GM19452 (cell line): ENCODE results near the gene NOP53.
"Not testable (repeated sequence)": the region's sequence is repeated elsewhere in the genome, so short reads cannot be mapped to it uniquely, and the experiment has no call there.

Experiments
- ATAC-seq: cut with Tn5 transposase; IDR thresholded peaks from one replicate; pipeline ENCODE4 v1.9.1; 2021; ENCODE audit not compliant: unreplicated experiment

Gene NOP53

DNA sequence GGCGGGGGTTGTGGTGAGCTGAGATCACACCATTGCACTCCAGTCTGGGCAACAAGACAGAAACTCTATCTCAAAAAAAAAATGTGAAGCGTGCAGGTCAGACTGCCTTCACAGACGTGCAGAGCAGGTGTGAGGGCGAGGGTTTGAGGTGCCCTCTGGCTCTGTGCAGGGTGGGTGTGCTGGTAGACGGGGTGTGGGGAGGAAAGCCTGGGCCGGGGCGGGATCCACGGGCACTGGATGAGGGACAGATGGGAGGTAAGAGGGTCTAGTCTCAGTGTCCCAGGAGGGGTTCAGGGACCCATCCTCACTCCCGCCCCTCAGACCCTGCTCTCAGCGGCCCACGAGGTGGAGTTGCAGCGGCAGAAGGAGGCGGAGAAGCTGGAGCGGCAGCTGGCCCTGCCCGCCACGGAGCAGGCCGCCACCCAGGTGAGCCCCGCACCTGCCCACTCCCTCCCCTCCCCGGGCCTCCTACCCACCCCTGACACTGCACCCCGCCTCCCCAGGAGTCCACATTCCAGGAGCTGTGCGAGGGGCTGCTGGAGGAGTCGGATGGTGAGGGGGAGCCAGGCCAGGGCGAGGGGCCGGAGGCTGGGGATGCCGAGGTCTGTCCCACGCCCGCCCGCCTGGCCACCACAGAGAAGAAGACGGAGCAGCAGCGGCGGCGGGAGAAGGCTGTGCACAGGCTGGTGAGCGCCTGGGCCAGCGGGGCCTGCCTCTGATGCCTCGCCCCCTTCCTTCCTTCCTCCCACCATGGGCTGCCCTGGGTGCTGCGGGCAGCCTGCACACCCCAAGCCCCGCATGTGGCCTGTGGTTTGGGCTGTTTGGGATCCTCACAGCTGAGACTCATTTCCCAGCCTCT, 9.1 kb downstream of the NOP53 start:
- ATAC-seq: no peak

GRCh38 chr19:47755065-47755761, 9.9 kb downstream of the NOP53 start:
- no peak for ATAC-seq

DNA sequence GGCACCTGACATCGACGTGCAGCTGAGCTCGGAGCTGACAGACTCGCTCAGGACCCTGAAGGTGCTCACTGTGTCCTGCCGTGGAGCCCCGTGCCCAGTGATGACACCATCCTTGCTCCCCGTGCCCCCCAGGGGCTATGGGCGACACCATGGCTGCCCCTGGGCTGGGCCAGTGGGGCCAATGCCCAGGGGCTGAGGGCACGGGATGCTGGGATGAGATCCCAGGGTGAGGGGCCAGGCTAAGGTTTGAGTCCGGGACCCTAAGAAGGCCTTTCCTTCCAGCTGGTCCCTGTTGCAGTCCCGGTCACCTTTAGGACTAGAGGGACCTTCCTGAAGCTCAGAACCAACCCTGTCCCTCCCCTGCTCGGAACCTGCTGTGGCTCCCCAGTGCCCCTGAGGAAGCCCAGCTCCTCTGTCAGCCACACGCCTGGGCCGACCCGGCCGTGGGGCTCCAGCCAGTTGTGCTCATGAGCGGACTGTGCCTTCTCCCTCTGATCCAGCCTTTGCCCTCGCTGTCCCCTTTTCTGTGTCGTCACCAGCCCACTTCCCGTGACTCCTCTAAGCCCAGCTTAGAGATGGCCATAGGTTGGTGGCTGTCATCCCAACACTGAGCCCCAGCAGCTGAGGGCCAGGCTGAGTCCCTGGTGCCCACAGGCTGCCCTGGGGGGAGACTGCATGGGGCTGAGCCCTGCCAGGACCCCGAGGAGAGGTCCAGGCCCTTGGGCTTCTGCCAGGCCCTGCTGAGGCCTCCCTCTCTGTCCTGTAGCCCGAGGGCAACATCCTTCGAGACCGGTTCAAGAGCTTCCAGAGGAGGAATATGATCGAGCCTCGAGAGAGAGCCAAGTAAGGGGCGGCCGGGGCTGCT, 10.6 kb downstream of the NOP53 start:
- ATAC-seq: no peak

GRCh38 chr19:47756627-47756929, 11.2 kb downstream of the NOP53 start:
- no peak for ATAC-seq

GRCh38 chr19:47756953-47757608, 11.7 kb downstream of the NOP53 start:
- ATAC-seq: no peak

GRCh38 chr19:47757617-47758442, 12.5 kb downstream of the NOP53 start:
- no peak for ATAC-seq

- ATAC-seq: no peak
Measured at GRCh38 chr19:47758443-47758804, 13.1 kb downstream of the NOP53 start.

GRCh38 chr19:47760632-47760999, 15.3 kb downstream of the NOP53 start:
- ATAC-seq: no peak

GRCh38 chr19:47761566-47761965, 16.2 kb downstream of the NOP53 start:
- ATAC-seq: no peak

DNA sequence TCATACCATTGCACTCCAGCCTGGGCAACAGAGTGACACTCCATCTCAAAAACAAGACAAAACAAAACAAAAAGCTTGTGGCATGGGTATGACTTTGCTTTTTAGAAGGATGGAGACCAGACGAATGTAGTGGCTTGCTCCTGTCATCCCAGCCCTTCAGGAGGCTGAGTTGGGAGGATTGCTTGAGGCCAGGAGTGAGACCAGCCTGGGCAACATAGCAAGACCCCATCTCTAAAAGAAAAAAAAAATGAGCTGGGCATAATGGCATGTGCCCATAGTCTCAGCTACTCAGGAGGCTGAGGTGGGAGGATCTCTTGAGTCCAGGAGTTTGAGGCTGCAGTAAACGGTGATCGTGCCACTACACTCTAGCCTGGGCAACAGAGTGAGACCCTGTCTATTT, 16.8 kb downstream of the NOP53 start:
- ATAC-seq: no peak

- ATAC-seq: no peak
Measured at GRCh38 chr19:47762615-47763308, 17.4 kb downstream of the NOP53 start.

GRCh38 chr19:47764705-47765104, 19.4 kb downstream of the NOP53 start:
- not testable (repeated sequence) for ATAC-seq

GRCh38 chr19:47765523-47766358, 20.4 kb downstream of the NOP53 start:
- no peak for ATAC-seq

GRCh38 chr19:47766359-47766620, 20.9 kb downstream of the NOP53 start:
- no peak for ATAC-seq

DNA sequence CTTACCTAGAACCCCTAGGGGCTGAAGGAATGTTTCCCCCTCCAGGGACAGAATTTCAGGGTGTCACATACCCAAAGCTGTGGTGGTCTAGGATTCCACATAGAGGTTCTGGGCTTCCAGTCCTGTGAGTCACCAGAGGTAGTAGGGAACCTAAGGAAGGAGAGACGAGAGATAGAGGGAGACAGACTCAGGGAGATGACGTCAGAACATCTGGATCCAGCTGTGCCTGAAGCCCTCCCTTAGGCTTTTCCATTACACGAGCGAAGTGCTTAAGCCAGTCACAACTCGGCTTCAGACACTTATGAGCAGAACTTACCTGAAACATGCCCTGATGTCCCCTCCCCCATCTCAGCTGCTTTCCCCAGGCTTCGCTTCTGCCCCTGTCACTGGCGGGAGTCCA, 21.3 kb downstream of the NOP53 start:
- ATAC-seq: no peak

- ATAC-seq: no peak
Measured at GRCh38 chr19:47767349-47767748, 22.0 kb downstream of the NOP53 start.

DNA sequence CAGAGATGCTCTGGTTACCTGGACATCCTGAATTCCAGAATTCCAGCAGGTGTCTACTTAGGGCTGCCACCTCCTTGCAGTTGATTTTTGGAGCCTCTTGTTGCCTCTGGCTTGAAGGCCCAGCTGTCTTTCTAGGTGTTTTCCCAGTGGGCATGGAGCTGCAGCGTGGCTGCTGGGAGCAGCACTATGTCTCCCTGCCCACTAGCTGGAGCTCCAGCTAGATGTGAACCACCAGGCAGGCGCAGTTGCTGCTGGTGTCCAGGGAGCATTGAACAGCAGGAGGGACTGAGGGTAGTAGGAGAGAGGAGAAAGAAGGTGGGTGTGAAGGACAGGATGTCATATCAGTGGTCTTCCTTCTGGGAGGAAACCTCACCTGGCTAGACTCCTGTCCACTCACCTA, 23.3 kb downstream of the NOP53 start:
- ATAC-seq: no peak

GRCh38 chr19:47769534-47769933, 24.2 kb downstream of the NOP53 start:
- ATAC-seq: no peak

DNA sequence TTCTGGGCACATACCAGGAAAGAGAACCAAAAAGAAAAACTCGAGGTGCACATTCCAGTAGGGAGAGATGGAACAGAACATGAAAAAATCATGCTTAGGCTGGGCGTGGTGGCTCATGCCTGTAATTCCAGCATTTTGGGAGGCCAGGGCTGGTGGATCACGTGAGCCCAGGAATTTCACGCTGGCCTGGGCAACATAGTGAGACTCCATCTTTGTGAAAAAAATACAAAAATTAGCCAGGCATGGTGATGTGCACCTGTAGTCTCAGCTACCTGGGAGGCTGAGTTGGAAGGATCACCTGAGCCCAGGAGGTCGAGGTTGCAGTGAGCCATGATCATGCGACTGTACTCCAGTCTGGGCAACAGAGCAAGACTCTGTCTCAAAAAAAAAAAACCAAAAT, 25.9 kb downstream of the NOP53 start:
- not testable (repeated sequence) for ATAC-seq
